ENCODE results near the gene BLNK.
"Not testable (repeated sequence)": the region's sequence is repeated elsewhere in the genome, so short reads cannot be mapped to it uniquely, and the experiment has no call there.

BLNK gene

GRCh38 chr10:96271016-96271815 is at the start of gene BLNK:
BLNK (minus strand) TSS chr10:96271569; CDS start chr10:96271398, 171 bp downstream.
- peak within 1 kb of the TSS; percentile 68 for H3K4me3 ChIP-seq (ENCODE audit: low read length in 2 of 2)
- H3K36me3 ChIP-seq (ENCODE audit: control insufficient read depth in 2 of 2, insufficient read depth in 2 of 2, low read length in 2 of 2): no peaks in the 10 kb centered on the region
- no peaks in the 10 kb centered on the region for H3K9me3 ChIP-seq (ENCODE audit: control insufficient read depth in 2 of 2, low read length in 2 of 2)
- H3K27me3 ChIP-seq (ENCODE audit: control insufficient read depth in 2 of 2, insufficient read depth in 2 of 2, low read length in 2 of 2): no peaks in the 10 kb centered on the region
- peaks cover 36 to 65% of the 10 kb centered on the region in 2 donors for H3K4me1 ChIP-seq (ENCODE audit: control insufficient read depth in 2 of 2, insufficient read depth in 2 of 2, low read length in 2 of 2)
- peak within 1 kb of the TSS; percentile 86 to 93 for H3K27ac ChIP-seq (ENCODE audit: low read depth in 2 of 2, low read length in 2 of 2)
- peak within 1 kb of the TSS; percentile 82 for H3K9ac ChIP-seq (ENCODE audit: low read depth in 1 of 2, low read length in 2 of 2)

DNA sequence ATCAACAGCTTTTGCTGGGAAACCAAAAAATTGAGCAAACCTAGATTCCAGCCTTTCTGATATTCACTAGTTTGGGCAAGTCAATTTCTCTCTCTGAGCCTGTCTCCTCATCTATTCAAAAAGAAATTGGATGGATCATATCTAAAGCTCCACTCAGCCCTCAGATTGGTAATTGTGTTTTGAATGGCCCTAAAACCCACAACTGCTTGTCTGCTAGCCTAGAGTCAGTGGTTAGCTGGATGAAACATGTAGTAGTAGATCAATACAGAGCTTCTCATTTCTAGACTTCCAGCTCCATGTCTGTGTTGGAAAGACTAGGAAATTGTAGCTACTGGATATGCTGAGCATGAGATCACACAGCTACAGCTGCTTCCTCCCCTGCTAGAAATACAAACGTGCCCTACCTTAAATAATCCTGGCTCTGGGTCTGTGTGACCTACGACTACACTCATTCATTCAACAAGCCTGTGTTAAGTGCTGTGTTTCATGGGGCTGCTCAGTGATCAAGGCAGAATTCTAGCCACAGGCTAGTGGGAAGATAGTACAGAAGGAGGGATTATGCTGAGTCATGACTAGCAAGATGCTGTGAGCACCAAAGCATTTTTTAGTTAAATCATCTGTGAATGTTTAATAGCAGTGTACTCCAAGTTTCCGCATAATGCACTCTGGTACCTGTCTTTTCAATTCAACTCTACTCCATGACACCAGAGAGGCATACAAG is 48.5 kb upstream of the BLNK start:
- H3K27me3 ChIP-seq (ENCODE audit: control insufficient read depth in 2 of 2, insufficient read depth in 2 of 2, low read length in 2 of 2): no peaks in the 10 kb centered on the region
- H3K4me1 ChIP-seq (ENCODE audit: control insufficient read depth in 2 of 2, insufficient read depth in 2 of 2, low read length in 2 of 2): no peaks in the 10 kb centered on the region
- no peak overlapping the region for H3K4me3 ChIP-seq (ENCODE audit: low read length in 2 of 2)
- H3K36me3 ChIP-seq (ENCODE audit: control insufficient read depth in 2 of 2, insufficient read depth in 2 of 2, low read length in 2 of 2): no peaks in the 10 kb centered on the region
- no peak overlapping the region for H3K27ac ChIP-seq (ENCODE audit: low read depth in 2 of 2, low read length in 2 of 2)
- H3K9ac ChIP-seq (ENCODE audit: low read depth in 1 of 2, low read length in 2 of 2): no peak overlapping the region
- no peaks in the 10 kb centered on the region for H3K9me3 ChIP-seq (ENCODE audit: control insufficient read depth in 2 of 2, low read length in 2 of 2)

GRCh38 chr10:96317067-96317833 is 45.9 kb upstream of the BLNK start:
- Histone ChIP-seq H3K36me3 (ENCODE audit: control insufficient read depth in 2 of 2, insufficient read depth in 2 of 2, low read length in 2 of 2) (no peaks in the 10 kb centered on the region), H3K4me3 (ENCODE audit: low read length in 2 of 2) (no peak overlapping the region), H3K4me1 (ENCODE audit: control insufficient read depth in 2 of 2, insufficient read depth in 2 of 2, low read length in 2 of 2) (no peaks in the 10 kb centered on the region), H3K9ac (ENCODE audit: low read depth in 1 of 2, low read length in 2 of 2) (no peak overlapping the region), H3K27ac (ENCODE audit: low read depth in 2 of 2, low read length in 2 of 2) (no peak overlapping the region), H3K9me3 (ENCODE audit: control insufficient read depth in 2 of 2, low read length in 2 of 2) (no peaks in the 10 kb centered on the region), H3K27me3 (ENCODE audit: control insufficient read depth in 2 of 2, insufficient read depth in 2 of 2, low read length in 2 of 2) (no peaks in the 10 kb centered on the region)

DNA sequence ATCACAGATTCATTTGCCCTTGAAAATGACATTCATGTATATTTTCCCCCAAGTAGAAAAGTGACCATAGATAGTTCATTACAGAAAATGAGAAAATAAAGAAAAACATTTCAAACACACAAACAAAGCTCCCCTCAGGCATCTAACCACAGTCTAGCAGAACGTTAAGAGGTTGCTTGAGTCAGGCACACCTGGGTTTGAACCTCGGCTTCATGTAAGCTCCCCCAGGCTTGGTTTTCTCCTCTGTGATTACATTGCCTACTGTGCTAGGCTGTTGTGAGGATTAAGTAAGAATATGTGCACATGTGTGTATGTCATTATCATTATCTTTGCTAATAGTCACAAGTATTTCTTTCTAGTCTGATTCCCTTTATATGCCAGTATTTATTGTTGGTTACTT is 42.0 kb upstream of the BLNK start:
- no peak overlapping the region for H3K27ac ChIP-seq (ENCODE audit: low read depth in 2 of 2, low read length in 2 of 2)
- H3K36me3 ChIP-seq (ENCODE audit: control insufficient read depth in 2 of 2, insufficient read depth in 2 of 2, low read length in 2 of 2): no peaks in the 10 kb centered on the region
- H3K4me1 ChIP-seq (ENCODE audit: control insufficient read depth in 2 of 2, insufficient read depth in 2 of 2, low read length in 2 of 2): peaks cover 3 to 7% of the 10 kb centered on the region in 2 donors
- no peak overlapping the region for H3K9ac ChIP-seq (ENCODE audit: low read depth in 1 of 2, low read length in 2 of 2)
- H3K27me3 ChIP-seq (ENCODE audit: control insufficient read depth in 2 of 2, insufficient read depth in 2 of 2, low read length in 2 of 2): no peaks in the 10 kb centered on the region
- H3K4me3 ChIP-seq (ENCODE audit: low read length in 2 of 2): no peak overlapping the region
- H3K9me3 ChIP-seq (ENCODE audit: control insufficient read depth in 2 of 2, low read length in 2 of 2): no peaks in the 10 kb centered on the region

DNA sequence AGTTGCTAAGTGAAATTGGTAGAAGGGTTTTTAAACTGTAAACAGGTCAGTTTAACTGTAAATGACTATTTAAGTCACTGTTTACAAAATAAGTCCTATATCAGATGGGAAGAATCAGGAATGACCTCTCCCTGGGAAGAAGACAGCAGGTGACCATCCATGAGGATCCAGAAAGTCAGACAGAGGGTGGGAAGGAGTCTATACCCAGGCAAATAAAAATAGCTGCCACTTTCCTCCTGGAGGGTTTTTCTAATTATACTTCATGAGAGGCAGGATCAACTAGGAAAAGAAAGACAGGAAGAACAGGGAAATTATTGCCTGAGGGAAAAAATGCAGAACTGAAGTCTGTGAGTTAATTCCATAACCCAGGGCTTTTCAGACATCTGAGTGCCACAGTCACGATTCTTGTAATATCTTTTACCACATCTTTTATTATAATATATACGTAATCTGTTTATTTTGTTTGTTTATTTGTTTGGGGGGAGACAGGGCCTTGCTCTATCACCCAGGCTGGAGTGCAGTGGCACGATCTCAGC is 39.9 kb upstream of the BLNK start:
- Histone ChIP-seq H3K27me3 (ENCODE audit: control insufficient read depth in 2 of 2, insufficient read depth in 2 of 2, low read length in 2 of 2) (no peaks in the 10 kb centered on the region), H3K36me3 (ENCODE audit: control insufficient read depth in 2 of 2, insufficient read depth in 2 of 2, low read length in 2 of 2) (no peaks in the 10 kb centered on the region), H3K27ac (ENCODE audit: low read depth in 2 of 2, low read length in 2 of 2) (no peak overlapping the region), H3K9me3 (ENCODE audit: control insufficient read depth in 2 of 2, low read length in 2 of 2) (no peaks in the 10 kb centered on the region), H3K4me3 (ENCODE audit: low read length in 2 of 2) (no peak overlapping the region), H3K4me1 (ENCODE audit: control insufficient read depth in 2 of 2, insufficient read depth in 2 of 2, low read length in 2 of 2) (peaks cover 3 to 7% of the 10 kb centered on the region in 2 donors), H3K9ac (ENCODE audit: low read depth in 1 of 2, low read length in 2 of 2) (no peak overlapping the region)

- Histone ChIP-seq H3K27ac (ENCODE audit: low read depth in 2 of 2, low read length in 2 of 2) (no peak overlapping the region), H3K4me3 (ENCODE audit: low read length in 2 of 2) (no peak overlapping the region), H3K9ac (ENCODE audit: low read depth in 1 of 2, low read length in 2 of 2) (no peak overlapping the region), H3K4me1 (ENCODE audit: control insufficient read depth in 2 of 2, insufficient read depth in 2 of 2, low read length in 2 of 2) (peaks cover 3 to 7% of the 10 kb centered on the region in 2 donors), H3K9me3 (ENCODE audit: control insufficient read depth in 2 of 2, low read length in 2 of 2) (no peaks in the 10 kb centered on the region), H3K36me3 (ENCODE audit: control insufficient read depth in 2 of 2, insufficient read depth in 2 of 2, low read length in 2 of 2) (no peaks in the 10 kb centered on the region), H3K27me3 (ENCODE audit: control insufficient read depth in 2 of 2, insufficient read depth in 2 of 2, low read length in 2 of 2) (no peaks in the 10 kb centered on the region)
Measured at GRCh38 chr10:96310321-96310669, 38.9 kb upstream of the BLNK start.

DNA sequence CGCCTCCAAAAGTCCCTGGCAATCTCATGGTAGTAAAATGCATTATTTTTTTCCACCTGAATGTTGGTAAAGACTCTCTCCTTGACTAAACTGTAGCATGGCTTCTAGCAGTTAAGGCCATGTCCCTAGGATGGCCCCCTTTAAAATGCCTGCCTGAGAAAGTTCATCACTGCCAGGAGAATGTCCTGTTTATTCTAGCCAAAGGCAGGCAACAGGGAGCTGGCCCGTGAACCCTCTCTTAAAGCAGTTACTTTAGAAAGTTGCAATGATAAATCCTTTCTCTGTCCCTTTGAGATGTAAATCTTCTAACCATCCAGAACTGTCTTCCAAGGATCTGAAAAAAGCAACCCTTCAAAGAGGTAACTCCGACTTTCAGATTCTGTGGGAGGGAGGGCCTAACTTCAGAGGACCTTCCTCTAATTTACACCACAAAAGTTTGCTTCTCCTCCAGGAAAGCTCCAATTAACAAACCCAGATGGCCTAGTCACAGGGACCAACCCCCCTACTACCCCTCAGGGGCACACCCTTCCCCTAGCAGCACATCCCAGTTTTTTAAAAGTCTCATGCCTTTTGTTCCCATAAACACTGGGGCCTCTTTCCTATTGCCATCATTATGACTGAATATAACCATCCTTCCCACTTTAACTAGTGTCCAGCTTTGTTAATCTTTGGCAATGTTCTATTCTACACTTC is 38.4 kb upstream of the BLNK start:
- Histone ChIP-seq H3K36me3 (ENCODE audit: control insufficient read depth in 2 of 2, insufficient read depth in 2 of 2, low read length in 2 of 2) (no peaks in the 10 kb centered on the region), H3K27me3 (ENCODE audit: control insufficient read depth in 2 of 2, insufficient read depth in 2 of 2, low read length in 2 of 2) (no peaks in the 10 kb centered on the region), H3K9ac (ENCODE audit: low read depth in 1 of 2, low read length in 2 of 2) (no peak overlapping the region), H3K27ac (ENCODE audit: low read depth in 2 of 2, low read length in 2 of 2) (peak overlapping the region in 1 of 2 donors; percentile 5), H3K4me3 (ENCODE audit: low read length in 2 of 2) (no peak overlapping the region), H3K9me3 (ENCODE audit: control insufficient read depth in 2 of 2, low read length in 2 of 2) (no peaks in the 10 kb centered on the region), H3K4me1 (ENCODE audit: control insufficient read depth in 2 of 2, insufficient read depth in 2 of 2, low read length in 2 of 2) (peaks cover 3 to 7% of the 10 kb centered on the region in 2 donors)

- H3K9ac ChIP-seq (ENCODE audit: low read depth in 1 of 2, low read length in 2 of 2); H3K27me3 ChIP-seq (ENCODE audit: control insufficient read depth in 2 of 2, insufficient read depth in 2 of 2, low read length in 2 of 2); H3K4me3 ChIP-seq (ENCODE audit: low read length in 2 of 2); H3K36me3 ChIP-seq (ENCODE audit: control insufficient read depth in 2 of 2, insufficient read depth in 2 of 2, low read length in 2 of 2); H3K9me3 ChIP-seq (ENCODE audit: control insufficient read depth in 2 of 2, low read length in 2 of 2); H3K4me1 ChIP-seq (ENCODE audit: control insufficient read depth in 2 of 2, insufficient read depth in 2 of 2, low read length in 2 of 2); H3K27ac ChIP-seq (ENCODE audit: low read depth in 2 of 2, low read length in 2 of 2): not testable (repeated sequence)
Measured at GRCh38 chr10:96308854-96309253, 37.5 kb upstream of the BLNK start.

DNA sequence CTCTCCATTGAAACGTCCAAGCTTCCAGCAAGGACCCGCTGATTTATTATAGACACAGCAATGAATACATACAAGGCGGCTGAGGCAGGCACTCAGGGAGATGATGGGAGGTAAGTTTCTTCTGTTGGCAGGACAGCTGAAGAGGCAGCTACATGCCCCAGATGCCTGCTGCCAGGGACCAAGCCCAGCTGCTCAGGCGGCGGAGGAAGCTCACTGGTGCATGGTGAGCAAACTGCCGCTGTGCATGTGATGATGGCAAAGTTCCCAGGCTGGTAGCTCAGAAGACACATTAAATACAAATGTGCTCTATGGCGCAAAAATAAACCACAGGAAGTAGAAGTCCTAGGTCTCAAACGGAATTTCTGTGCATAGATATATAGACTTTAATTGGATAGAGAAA is 35.1 kb upstream of the BLNK start:
- H3K27ac ChIP-seq (ENCODE audit: low read depth in 2 of 2, low read length in 2 of 2): no peak overlapping the region
- peaks cover 0 to 4% of the 10 kb centered on the region in 2 donors for H3K27me3 ChIP-seq (ENCODE audit: control insufficient read depth in 2 of 2, insufficient read depth in 2 of 2, low read length in 2 of 2)
- no peaks in the 10 kb centered on the region for H3K9me3 ChIP-seq (ENCODE audit: control insufficient read depth in 2 of 2, low read length in 2 of 2)
- H3K9ac ChIP-seq (ENCODE audit: low read depth in 1 of 2, low read length in 2 of 2): no peak overlapping the region
- no peaks in the 10 kb centered on the region for H3K36me3 ChIP-seq (ENCODE audit: control insufficient read depth in 2 of 2, insufficient read depth in 2 of 2, low read length in 2 of 2)
- no peak overlapping the region for H3K4me3 ChIP-seq (ENCODE audit: low read length in 2 of 2)
- peaks cover 3 to 7% of the 10 kb centered on the region in 2 donors for H3K4me1 ChIP-seq (ENCODE audit: control insufficient read depth in 2 of 2, insufficient read depth in 2 of 2, low read length in 2 of 2)
